ENCODE data around the gene PHF21B. TPM values are rescaled to one million over a fixed set of nuclear protein-coding genes. Genes with fewer than 3 reads are reported as not detected.

Gene PHF21B
- total RNA-seq, 2 donors from 2014 or later, result 0.40 TPM; not detected in 1

DNA sequence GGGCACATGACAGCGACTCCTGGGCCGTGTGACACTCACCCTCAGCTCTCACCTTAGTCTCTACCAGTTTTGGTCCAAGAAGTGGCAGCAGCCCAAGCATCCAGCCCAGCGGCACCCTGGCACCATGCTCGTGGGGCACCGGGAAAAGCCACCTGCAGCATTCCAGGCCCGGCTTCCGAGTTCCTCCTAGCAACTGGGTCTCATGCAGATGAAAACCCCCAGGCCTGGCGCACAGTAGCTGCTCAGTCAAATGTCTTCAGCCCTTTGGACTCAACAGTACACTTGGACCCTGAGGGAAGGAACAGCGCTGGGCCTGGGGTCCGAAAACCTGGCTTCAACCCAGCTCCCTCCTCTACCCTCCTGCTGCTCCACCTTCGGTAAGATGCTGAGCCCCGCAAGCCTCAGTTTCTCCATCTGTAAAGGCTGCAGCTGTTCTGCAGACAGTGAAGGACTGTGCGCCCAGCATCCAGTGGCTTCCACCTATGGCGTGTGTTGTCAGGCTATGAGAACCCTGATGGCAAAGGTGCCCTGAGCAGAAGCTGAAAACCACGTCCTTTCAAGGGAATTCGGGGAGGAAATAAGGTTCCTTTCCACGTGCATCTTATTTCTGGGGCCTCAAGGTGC lies 66.0 kb downstream of the PHF21B start:
- DNase-seq, result no peak
- intact Hi-C loops (cut with DNase I, micrococcal nuclease), result no loop called here
- ATAC-seq, result no peak

DNA sequence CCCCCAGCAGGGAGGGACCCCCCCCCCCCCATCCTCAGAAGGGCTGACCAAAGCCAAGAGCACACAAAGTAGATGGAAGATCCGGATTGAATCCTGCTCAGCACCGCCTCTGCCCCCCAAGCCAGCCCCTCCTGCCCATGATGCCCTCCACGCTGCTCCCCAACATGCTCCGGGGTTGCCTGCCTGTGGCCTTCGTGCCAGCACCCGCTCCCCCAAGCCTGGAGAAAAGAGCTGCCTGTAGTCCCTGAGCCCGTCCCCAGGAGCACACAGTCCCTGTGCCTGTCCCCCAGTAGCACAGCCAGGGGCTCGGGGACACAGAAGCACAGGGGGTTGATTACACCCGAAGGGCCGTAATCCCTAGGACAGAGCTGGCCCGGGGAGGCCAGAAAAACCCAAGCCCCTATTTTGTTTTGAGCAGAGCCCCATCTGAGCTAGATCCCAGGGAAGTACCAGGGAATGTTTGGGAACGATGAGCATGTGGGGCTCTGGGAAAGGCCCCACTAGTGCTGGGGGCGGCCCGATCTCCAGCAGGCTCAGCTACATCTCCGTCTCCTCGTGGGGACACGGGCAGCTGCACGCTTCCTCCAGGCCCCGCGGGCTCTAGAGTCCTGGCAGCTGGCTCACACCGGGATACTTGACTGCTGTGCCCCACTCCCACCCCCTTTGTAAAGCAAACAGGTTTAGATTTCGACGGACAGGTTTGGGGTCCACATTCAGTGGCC lies 66.7 kb downstream of the PHF21B start:
- intact Hi-C loops (cut with DNase I, micrococcal nuclease), result no loop called here
- no peak for DNase-seq
- ATAC-seq, result no peak

DNA sequence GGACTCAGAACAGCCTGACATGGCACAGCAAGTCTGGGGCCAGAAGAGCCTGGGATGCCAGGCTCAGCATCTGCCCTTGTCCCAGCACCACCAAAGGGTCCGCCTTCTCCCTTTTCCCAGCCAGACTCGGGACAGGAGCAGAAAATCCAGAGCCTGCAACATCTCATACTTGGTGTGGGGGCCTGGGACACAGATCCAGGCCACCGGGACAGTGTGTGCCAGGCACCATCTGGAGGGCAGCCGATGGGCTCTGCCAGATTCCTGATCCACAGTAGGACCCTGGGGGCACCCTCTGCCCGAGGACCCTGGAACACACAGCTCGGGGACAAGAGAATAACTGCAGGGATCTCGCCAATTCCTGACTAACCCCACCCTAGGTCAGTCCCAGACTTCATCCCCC lies 67.7 kb downstream of the PHF21B start:
- intact Hi-C loops (cut with DNase I, micrococcal nuclease), result no loop called here
- no peak for DNase-seq
- ATAC-seq, result no peak

DNA sequence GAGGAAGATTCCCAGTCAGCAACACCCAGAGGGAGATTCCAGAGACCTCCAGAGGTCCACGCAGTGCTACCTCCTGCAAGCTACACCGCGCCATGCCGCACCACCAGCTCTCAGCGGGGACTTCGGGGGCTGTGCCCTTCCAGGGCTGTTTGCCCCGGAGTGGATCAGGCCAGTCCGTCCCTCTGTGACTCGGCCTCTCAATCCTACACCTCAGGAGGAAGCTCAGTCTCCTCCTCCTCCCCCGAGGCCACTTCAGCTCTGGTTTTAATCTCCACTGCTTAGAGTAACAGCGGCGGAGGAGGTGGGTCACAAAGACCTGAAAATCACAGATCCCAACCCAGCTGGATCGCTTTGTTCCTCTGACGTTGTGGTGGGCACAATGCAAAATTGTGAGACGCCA lies 68.6 kb downstream of the PHF21B start:
- no peak for DNase-seq
- no peak for ATAC-seq
- intact Hi-C loops (cut with DNase I, micrococcal nuclease), result no loop called here

DNA sequence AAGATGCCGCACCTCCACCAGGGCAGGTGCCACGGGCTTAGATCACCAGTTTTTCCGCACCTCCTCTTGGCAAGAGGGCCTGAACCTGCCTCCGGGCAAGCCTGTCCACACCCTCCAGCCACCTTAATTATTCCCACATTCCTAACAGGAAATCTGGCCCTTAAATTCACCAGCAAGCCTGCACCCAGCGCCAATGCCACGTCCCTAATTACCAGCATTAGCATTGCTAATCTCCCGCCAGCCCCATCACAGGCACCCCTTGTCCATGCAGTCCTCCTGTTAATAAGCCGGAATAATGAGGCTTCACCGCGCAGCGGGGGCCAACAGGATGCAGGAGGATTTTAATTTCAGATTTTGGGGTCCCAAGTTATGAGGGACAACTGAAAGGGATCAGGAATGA lies 69.7 kb downstream of the PHF21B start:
- intact Hi-C loops (cut with DNase I, micrococcal nuclease), result no loop called here
- ATAC-seq (no peak), DNase-seq (no peak)

DNA sequence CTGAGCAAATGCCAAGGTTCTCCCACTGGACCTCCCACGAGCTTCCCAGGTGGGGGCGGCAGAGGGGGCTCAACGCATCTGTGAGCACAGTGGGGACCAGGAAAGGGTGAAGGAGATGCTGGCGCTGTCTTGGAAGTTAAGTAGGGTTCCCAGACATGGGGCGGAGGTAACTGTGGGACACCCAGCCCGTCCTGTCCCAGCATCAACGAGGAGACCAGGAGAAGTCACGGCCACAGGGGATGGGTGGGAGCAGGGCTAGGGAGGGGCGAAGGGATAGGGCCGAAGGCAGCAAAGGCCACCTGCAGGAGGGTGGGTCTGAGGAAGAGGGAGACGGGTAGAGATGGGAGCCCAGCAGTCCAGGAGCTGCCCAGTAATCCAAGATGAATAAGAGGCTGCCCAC lies 70.4 kb downstream of the PHF21B start:
- DNase-seq (no peak), ATAC-seq (no peak)
- intact Hi-C loops (cut with DNase I, micrococcal nuclease), result no loop called here

DNA sequence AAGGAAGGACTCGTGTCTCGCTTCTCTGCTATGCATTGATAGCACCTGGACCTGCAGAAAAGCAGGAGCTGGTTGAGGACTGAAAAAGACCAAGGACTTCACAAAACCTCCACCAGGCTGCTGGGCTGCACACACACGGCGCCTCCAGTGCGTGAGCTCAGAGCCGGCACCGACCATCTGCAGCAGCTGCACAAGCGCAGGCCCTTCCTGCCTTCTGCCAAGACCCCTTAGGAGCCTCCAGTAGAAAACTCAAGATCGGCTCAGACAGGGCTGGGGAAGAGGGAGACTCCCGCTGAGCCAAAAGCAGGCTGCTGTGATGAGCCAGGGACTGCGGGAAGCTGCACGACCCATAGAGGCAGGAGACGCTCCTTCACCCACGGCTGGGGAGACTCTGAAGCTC lies 70.9 kb downstream of the PHF21B start:
- no peak for DNase-seq
- intact Hi-C loops (cut with DNase I, micrococcal nuclease), result no loop called here
- ATAC-seq, result no peak

DNA sequence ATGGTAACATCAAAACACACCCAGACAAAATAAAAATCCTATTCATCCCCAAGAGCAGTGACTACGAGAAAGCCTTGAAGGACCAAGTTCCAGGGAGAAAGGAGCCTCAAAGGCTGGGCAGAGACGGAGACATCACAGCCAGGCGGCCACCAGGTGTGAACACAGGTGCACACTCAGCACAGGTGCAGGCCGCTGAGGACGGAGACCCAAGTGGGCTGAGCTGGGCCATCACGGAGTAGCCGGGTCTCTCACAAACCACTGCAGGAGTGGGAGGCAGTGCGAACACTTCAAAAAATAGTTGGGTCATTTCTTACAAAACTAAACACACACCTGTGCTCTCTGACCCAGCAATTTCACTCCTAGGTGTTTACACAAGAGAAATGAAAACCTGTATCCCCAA lies 72.6 kb downstream of the PHF21B start:
- no peak for ATAC-seq
- no peak for DNase-seq
- intact Hi-C loops (cut with DNase I, micrococcal nuclease), result no loop called here

DNA sequence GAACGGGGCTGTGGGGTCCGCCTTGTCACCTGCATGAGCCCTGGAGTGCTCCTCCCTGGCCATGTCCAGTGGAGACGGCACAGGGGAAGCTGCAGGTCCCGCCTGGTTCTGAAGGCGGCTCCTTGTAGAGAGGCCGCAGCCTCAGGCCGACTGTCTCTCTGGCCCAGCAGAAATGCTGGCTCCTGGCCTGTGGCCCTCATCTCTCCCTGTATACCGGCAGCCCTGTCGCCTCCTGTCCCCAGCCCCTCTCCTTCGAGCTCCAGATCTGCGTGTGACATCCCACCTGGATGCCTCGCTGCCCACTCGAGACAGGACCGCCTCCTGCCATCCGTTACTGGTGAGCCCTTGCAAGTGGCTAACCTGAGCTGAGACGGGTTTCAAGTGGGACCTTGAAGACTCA lies 73.6 kb downstream of the PHF21B start:
- intact Hi-C loops (cut with DNase I, micrococcal nuclease), result no loop called here
- DNase-seq (no peak), ATAC-seq (no peak)

DNA sequence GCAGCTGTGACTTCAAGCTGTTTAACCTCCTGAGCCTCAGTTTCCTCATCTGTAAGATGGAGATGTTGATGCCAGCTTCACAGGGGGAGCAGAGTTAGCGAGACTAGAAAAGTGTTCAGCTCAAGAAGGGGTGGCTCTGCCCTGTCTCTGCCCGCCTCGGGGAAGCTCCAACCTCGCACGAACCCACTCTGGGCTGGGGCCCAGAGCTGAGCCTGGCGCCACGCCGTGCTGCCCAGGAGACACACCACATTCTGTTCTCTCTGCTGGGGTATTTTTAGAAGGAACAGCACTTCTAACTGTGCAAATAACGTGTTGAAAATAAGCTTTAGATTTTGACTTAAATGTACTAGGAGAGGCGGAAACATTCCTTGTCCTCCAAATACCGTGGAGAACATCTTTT lies 74.1 kb downstream of the PHF21B start:
- no peak for DNase-seq
- intact Hi-C loops (cut with DNase I, micrococcal nuclease), result no loop called here
- no peak for ATAC-seq

DNA sequence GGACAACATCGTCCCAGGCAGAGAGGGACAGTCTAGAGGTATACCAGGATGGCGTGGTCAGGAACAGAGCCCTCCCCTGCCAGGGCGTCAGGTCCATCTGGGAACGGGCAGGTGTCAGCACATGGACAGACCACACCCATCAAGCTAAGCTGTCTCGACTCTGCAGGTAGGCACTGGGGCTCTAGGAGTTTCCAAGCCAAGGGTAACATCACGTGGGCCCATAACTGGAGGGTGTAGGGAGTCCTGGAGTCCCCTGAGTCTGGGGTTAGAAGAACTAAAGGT lies 75.4 kb downstream of the PHF21B start:
- DNase-seq (no peak), ATAC-seq (no peak)
- intact Hi-C loops (cut with DNase I, micrococcal nuclease), result no loop called here

DNA sequence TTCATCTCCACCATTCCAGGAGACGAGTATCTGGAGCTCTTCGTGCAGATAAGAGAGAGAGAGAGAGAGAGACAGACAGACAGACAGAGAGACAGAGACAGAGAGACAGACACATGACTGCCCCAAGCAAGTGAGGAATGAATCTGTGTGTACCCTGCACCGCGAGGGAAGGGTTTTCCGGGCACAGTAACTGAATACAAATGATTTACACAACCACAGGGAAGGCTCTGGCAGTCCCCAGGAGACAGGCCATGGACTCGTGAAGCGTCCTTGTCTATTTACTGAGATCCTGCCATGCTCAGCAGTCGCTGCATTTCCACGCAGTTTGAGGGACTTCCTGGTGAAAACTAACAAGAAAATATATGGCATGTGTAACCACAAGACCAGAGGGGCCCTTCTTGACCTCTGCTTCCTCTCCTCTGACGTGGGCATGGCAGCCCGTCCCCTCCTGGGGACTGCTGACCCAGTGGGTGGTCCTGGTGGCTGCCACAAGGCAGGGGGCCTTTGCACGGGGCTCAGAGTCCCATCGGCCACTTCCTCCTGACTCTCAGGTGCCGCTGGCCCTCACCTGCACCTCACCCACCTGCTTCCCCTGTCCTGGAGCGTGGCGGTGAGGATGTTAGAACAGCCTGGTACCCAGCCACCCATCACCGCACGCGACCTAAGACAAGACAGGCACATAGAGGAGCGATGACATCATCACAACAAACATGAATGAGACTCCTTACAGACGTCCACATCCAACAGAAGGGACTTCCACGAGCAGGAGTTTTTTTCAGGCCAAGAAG lies 75.9 kb downstream of the PHF21B start:
- intact Hi-C loops (cut with DNase I, micrococcal nuclease), result no loop called here
- DNase-seq (no peak), ATAC-seq (no peak)

DNA sequence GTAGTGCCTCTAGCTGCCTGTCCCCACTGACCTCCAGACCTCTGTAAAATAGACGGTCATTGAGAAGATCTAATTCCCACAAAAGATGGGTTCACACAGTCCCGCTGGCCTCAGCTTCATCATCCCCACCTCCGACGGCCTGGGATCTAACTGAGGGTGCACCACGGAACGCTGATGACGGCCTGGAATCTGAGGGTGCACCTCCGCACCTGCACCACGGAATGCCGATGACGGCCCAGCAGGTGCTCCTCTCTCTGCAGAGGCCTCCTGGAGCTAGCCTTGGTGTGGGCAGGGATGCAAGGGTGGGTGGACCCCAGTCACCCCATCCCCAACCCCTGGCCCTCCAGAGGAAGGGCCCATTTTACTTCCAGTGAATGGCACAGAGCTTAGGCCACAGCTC lies 77.3 kb downstream of the PHF21B start:
- DNase-seq, result no peak
- intact Hi-C loops (cut with DNase I, micrococcal nuclease), result no loop called here
- ATAC-seq, result no peak

DNA sequence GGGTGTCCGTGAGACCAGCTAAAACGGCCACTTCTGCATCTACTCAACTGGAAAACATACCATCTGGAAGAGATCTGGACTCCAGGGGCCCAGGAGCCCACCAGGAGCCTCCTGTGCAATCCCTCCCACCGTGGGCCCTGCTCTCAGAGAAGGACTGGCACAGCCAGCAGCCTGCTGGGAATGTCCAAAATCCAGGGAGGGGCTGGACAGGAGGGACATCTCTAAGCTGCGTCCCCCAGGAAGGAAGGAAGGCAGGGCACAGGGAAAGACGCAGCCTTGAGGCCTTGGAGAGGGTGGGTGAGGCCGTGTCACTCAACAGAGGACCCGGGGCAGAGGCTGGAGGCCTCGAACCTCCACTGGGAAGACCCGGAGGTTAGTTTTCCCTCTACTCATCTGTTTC lies 78.0 kb downstream of the PHF21B start:
- intact Hi-C loops (cut with DNase I, micrococcal nuclease), result no loop called here
- ATAC-seq, result no peak
- no peak for DNase-seq

DNA sequence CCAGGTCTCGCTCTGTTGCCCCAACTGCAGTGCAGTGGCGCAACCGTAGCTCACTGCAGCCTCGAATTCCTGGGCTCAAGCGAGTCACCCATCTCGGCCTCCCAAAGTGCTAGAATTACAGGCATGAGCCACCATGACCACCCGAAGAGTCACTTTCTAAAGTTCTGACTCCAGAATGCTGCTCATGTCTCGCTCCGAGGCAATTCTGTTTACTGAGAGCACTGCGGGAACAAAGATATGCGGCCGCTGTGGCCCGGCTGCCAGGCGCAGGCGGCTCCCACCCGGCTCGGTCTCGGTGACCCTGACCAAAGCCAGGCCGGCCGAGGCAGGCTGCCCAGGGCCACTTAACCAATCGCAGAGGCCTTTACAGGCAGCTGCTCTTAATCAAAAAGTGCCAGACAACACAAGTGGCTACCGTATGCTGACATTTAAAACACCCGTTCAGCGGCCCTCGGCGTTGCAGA lies 78.7 kb downstream of the PHF21B start:
- peak in 1 of 2 donors; percentile 13 for DNase-seq
- intact Hi-C loops (cut with DNase I, micrococcal nuclease), result no loop called here
- no peak for ATAC-seq

DNA sequence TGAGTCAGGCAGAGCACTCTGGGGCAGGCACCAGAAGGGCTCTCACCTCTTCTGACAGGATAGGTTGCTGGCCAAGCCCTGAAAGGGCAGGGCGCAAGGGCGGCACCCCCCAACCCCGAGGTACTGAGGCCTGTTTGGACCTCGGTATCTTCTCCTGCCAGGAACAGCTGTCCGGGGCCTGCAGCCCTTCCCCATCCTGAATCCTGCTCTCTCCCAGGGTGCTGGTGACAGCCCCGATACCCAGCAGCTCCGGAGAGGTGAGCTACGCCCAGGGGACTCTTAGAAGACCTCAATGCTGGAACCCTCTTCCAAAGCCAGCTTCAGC lies 79.1 kb downstream of the PHF21B start:
- ATAC-seq, result no peak

DNA sequence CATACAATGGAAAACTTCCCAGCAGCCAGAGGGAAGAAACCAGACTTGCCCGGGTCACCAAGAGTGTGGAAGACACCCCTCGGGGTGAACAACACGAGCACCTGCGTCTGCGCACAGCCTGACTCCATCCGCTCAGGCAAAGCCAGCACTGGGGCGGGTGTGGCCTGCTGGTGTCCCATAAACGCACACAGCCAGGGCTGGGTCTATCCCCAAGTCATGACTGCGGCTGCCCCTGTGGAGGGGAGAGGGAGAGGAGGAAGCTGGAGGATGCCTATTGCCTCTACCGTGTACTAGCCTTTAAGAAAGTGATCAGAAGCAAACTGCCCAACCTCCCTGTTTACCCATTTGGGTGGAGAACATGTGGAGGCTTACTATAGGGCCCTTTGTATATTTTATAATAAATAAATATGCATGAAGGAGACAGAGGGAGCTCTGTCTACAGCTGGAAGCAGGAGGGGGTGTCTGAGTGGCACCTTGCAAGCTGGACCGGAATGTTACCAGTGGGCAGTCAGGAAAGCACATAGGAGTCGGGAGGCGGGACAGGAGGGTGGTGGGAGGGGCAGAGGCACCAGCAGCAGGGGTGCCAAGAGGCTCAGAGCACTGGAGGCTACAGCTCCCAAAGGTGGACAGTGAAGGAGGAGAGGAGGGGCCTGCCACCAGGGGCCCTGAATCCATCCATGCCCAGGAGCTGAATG lies 79.6 kb downstream of the PHF21B start:
- no peak for DNase-seq
- intact Hi-C loops (cut with DNase I, micrococcal nuclease), result no loop called here
- no peak for ATAC-seq

More for the DNA sequence above, 79.1 kb downstream of the PHF21B start:
- no peak for DNase-seq
- intact Hi-C loops (cut with DNase I, micrococcal nuclease), result no loop called here

DNA sequence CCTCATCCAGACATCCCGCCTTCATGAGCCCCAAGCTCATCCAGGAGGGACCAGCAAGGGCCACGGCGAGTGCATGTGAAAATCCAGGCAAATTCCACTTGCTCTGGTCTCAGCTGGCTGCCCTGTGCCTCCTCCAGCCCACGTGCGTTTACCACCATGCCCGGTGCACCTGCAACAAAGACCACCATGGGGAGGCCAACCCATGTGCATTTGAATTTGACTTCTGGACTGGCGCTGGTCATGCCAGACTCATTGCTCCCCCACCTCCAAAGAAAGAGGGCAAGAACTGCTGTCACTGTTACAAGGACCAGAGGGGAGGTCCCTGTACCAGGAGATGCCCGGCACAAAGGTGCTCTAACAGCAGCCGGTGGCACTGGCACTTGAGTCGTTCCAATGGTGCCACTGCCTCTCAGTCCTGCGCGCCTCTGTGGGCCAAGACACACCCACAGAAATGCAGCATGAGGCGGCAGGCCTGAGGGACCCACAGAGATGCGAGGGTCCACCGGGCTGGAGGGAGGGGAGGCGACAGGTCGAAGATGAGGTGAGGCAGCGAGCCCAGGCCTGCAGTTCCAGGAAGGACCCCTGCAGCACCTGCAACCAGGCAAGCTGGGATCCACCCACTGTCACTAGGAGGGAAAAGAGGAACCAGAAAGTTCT lies 80.3 kb downstream of the PHF21B start:
- intact Hi-C loops (cut with DNase I, micrococcal nuclease), result no loop called here
- DNase-seq (no peak), ATAC-seq (no peak)

DNA sequence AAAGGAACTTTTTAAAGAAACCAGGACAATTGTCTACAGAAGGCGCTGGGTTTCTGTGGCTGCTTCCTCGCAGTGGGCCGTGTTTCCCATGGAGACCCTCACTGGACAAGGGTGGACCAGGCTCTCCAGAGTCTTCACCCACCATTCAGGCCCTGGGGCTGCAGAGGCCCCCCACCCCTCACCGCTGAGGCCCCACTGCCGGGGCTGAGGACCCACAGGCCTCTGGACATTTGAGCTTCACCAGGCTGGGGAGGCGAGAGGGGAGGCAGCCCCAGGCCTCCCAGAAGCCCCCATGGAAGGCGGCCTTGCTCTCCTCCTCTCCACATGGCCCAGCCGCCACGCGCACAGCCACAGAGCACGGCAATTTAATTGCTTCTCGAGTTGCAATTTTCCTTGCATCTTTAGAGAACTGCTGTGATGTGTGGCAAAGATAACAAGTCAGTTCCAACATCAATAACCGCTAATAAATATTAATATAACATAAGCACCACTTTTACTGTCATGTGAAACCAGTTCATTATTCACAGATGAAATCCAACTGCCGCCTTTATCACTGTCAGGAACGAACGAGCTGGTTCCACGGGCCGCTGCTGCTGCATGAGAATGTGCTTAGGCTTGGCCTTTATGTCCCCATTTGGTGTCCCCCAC lies 81.0 kb downstream of the PHF21B start:
- ATAC-seq, result no peak

More for the DNA sequence above, 81.0 kb downstream of the PHF21B start:
- DNase-seq, result no peak
- intact Hi-C loops (cut with DNase I, micrococcal nuclease), result no loop called here

Data from left colon (tissue), 2 donors.